NCI-H1105 treated with DMSO at 0.1 percent for 48 hours (cell line): ENCODE measurements around the gene NCKAP1.
"Not testable (repeated sequence)": the region's sequence is repeated elsewhere in the genome, so short reads cannot be mapped to it uniquely, and the experiment has no call there.

Experiments
- DNase-seq: peaks from one replicate; lab custom pipeline; 2025; lab: John Stamatoyannopoulos, UW

The NCKAP1 gene

DNA sequence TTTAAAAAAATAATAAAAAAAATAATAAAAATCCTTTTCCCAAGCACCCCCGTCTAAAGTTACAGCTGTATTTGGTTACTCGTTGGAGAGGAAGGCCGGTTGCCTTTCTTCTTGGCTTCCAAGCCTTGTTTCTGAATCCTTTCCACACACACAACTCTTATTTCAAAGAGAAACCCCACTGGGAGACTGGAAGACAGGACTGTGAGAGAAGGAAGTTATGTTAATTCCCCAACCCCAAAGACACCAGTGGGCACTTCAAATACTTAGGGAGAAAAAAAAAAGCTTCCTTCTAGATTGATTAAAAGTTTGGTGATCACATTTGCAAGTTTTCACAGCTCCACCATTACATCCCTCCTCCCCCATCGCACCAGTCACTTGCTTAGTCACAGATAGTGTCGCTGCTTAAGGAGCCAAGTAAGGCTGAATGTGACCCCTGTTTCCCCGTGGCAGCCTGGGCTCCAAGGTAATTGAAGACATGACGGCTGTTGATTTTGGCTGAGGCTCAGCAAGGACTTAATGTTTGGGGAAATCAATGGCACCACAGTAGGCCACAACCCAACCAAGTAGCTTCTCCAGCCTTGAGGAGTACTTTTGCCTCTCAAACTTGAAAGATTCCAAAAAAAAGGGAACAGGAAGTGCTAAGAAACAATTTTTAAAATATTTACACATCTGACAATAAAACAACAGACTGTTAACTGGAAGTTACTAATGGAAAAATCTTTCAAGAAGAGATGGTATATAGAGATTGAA is 131.0 kb downstream of the NCKAP1 start:
- no peak for DNase-seq

DNA sequence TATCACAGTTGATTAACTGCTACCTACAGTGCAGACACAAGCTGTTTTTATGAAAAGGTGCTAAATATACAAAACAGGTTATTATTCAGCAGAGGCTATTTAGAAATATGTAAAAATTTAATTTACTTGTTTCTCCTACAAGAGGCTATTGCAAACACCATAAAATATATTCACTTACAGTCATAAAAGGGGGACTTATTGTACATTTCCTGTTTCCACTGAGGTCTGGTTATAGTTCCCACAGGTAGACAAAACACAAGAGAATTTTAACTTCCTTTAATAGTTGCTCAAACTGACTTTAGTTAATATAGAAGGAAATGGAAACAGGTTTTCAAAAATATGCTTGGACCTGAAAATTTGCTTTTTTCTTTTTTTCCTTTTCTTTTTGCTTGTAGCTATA is 131.8 kb downstream of the NCKAP1 start:
- no peak for DNase-seq

DNA sequence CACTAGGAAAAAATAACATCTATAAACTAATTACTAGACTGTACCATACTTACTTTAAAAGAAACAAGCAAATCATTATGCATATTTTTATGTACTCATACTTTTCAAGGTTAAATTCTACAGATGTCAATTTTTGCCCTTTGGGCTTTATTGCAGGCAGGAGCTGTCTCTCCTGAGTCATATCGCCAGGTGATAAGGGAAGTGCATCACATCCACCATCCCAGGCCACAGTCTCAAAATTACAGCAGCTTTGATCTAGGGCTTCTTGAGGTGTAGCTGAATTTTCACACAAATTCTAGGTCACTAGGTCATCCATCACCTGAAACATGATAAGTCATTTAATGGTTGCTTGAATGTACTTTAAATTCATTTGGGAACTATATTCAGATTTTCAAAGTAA is 133.4 kb downstream of the NCKAP1 start:
- no peak for DNase-seq

DNA sequence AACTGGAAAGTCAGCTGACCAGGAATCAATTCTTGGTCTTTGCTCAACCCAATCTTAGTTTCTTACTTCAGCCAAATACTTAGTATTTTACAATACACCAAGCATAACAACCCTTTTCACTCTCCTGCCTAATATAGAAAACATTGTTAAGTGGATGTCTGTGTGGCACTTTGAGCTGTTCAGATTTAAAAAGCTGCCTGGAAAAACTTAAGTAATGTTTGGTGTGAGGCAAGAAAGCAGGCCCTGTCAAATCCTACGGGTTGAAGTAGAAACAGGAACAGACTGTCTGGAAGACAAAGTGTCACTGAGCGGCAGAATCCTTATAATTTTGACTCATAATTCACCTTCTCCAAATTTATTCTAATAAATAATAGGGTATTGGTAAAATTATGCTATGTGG is 134.7 kb downstream of the NCKAP1 start:
- DNase-seq, result no peak

DNA sequence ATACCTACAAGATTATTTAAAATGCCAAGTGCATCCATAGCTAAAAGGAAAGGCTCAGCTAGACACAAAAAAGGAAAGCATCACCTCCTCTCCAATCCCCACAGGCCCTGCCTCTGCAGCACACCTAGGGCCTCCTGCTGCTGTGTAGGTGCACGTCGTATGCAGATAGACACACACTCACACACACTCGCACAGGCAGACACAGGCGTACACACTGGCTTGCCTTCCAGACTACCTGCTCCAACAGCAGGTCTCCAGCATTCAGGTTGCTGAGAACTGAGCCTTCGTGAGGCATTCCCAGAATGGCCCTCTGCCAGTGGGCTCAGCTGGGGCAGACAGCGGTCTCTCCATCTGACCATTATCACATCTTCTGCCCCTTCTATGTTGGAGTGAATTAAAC is 136.5 kb downstream of the NCKAP1 start:
- no peak for DNase-seq

DNA sequence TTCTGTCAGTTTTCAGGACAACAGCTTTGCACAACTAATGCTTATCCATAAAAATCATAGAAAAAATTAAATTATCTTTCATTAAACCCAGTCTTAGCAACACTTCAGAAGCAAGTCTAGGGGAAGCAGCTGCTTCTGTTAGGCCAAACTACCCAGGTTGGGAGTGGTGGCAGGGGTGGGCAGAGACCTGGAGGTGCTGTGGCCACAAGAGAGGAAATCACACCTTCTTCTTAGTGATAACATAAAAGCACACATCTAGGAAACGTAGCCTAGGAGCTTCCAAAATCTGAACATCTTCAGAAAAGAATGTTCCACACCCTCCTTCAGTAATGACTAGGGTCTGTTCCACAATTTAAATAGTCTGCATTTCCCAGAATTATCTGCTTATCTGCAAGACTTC is 139.5 kb downstream of the NCKAP1 start:
- DNase-seq, result peak; percentile 51

DNA sequence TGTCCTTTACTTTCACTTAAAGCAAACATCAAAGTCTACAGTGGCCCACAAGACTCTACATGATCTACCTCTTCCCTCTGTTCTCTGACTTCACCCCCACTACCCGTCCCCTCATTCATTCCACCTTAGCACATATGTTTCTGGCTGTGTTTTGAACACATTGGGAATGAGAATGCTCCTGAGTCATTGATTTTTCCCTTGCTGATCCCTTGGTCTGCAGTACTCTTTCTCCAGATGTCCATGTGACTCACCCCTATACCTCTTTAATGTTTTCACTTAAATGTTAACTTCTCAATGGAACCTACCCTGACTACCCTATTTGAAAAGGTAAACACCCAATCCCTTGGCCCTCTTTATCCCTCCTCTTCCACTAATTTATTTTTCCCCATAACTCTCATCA is 141.1 kb downstream of the NCKAP1 start:
- no peak for DNase-seq

DNA sequence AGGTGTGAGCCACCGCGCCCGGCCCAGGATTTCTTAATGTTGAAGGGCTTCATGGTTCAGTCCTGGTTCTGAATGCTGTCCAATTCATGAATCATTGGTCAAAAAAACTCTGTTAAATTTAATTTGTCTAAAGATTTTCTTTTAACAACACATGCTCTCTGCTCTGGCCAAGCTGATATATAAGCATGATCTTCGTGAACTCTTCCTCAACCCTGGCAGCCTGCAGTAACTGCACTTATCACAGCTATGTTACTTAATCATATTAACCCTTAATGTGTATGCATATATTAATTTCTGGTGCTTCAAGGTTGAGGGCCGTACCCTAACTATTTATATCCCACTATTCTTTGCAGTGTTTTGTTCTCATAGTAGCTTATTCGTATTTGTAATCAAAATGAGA is 142.5 kb downstream of the NCKAP1 start:
- DNase-seq, result no peak

DNA sequence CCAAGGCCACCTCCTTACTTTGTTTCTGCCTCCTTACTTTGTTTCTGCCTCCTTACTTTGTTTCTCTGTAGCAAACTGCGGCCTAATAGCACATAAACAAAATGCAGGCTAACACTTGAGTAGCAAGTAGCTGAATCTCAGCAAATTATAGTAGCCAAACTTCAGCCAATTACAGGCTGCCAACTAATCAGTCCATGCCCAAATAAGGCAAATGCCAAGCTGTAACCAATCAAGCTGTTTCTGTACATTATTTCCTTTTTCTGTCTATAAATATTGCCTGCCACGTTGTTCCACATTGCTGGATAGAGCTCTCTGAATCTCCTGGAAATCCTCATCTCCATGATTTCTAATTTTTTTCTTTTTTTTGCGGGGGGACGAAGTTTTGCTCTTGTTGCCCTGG is 143.1 kb downstream of the NCKAP1 start:
- no peak for DNase-seq

DNA sequence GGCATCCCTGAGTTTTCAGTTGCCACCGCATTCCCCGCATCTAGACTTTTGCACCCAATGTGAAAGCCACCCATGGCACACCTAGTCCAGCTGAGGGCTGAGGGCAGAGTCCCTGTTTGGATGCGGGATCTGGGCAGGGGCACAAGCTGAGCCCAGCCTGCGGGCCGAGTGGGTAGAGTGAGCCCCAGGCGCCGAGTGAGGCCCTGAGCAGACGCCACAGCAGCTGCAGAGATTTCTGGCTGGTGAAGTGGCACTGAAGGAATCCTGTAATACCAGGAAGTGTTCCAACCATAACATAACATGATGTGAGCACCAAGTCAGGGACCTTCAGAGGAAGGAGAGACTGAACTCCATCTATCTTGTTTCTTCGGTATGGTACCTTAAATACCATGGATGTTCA is 144.1 kb downstream of the NCKAP1 start:
- DNase-seq, result no peak

DNA sequence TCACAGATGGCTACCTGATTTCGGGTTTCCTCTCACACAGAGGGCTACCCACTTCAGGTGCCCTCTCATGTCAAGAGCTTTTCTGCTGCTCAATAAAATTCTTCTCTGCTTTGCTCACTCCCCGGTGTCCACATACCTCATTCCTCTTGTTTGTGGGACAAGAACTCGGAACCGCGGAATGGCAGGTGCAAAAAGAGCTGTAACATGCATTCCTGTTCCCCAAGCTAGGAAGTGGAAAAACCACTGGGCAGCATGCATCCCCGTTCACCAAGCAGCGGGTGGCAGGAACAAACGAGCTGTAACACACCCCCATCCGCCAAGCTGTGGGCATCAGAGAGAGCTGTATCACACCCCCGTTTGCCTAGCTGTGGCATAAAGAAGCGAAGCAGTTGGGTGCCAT is 144.6 kb downstream of the NCKAP1 start:
- DNase-seq, result no peak

DNA sequence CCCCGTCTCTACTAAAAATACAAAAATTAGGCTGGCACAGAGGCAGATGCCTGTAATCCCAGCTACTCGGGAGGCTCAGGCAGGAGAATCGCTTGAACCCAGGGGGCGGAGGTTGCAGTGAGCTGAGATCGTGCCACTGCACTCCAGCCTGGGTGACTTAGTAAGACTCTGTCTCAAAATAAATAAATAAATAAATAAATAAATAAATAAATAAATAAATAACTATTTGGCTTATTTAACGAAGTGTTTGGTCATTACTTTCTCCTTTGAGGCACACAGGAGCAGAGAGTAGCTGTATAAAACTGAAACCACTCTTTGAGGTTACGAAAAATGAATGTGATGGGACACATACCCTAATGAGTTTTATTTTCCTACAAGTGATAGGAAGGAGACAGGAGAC is 145.2 kb downstream of the NCKAP1 start:
- not testable (repeated sequence) for DNase-seq

DNA sequence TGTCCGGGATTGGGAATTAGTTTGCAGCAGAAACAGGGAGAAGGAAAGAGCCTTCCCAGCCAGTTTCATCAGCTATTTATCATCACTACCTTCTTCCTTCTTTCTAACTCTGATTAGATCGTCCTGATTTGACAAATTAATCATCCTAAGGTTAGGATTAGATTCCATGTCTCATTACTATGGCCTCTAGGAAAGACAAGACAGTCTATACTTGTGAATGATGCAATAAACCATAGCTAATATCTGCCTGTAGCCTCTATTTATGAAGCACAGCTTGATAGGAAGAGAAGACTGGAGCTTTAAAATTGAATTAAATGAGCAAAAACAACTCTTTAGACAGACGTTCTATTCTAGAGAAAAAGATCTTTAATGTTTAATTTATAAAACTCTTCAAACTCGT is 146.6 kb downstream of the NCKAP1 start:
- DNase-seq, result no peak

DNA sequence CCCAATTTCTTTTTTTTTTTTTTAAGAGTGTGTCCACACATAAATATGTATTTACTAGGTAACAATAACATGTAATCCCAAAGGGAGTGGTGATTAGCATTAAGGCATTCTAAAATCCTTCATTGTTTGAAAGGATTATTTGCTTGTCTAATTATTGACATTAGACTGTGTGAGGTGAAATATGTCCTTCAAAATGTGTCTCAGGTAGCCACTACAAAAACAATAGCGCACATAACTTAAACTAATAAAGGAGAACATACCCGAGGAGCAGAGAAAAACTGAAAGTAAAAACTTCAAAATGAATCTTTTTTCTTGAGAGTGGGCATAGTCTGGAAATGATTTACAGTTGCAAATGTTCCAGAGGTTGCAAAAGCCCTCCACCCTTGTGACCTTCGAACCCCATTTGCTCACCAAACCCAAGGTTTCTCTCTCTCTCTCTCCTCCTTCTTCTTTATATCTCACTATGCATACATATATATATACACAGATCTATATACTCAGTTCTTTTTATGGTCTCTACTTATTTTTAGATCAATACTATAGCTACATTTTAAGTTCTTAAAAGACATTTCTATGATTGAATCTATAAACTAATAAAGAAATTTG is 147.4 kb downstream of the NCKAP1 start:
- DNase-seq, result no peak

DNA sequence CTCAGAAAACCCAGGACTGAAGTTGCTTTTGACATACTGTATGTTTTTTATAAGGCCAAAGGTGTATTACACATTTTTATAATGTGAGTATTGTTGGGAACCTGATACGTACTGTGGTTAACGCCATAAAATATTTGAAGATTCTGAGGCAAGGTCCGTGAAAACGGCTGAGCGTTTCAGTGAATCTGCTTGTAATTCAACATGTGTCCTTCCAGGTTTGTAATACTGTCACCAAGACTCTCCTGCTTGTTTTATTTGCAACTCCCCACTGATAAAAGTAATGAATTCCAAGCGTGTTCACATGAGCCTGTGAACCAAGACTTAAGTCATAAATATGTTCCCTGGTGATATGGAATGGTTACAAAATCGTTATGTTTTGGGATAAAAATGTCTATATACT is 148.0 kb downstream of the NCKAP1 start:
- no peak for DNase-seq

DNA sequence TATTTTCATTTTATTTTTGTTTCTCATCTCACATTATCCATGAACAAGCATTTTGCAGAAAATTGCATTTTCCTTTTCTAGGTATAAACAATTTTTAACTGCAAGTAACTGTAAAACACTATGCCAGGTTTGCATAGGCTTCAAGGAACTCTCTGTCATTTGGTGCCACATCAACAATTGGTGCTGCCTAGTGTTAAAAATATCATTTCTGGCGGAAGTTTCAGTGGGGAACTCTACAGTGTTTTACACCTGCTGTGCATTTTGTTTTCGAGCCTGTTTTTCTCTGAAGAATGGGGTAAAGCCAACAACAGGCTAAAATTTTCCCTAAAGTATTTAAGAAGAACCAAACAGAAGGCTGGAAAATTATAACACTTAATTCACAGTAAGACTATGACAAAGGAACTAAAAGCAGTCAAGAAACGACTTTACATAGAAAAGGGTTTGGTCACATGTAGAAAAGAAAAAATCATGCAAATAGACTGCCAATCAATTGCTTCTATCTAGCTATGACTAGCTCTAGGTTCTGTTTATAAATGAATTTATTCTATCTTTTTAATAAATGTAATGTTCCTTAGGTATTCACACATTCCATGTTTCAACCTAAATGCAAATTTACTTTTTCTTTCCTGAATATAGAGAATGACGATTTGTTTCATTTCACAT is 150.4 kb downstream of the NCKAP1 start:
- DNase-seq, result no peak

DNA sequence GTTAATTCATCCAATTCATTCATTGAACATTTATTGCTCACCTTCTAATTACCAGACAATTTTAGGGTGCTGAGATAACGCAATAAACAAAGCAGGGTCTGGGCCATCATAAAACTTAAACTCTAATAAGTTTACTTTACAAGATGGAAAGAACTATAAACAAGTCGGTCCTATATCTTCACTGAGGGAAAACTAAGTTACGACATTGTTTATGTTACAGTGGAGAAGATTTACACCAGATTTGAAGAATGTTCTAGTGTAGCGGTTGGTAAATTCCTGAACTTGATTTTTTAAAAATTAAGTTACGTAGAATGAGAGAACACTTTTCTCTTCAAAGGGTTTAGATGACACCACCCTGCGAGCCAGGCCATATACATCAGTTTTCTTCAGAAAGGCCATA is 151.2 kb downstream of the NCKAP1 start:
- no peak for DNase-seq

DNA sequence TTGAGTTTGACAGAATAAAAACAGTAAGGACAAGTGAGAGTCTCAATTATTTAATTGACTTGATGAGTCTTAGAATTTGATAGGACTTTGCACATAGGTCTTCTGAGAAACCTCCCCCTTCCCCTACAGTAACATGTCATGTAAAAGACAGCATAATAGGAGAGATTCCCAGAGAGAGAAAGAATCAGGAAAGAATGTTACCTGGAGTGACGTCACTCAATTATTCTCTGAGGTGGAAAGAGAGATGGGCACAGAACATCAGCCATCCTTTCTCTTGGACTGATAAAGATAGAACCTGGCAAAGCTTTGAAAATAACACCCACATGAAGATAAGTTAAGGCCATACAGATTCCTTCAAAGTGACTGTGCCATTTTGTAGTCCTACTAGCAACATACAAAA is 152.5 kb downstream of the NCKAP1 start:
- no peak for DNase-seq

DNA sequence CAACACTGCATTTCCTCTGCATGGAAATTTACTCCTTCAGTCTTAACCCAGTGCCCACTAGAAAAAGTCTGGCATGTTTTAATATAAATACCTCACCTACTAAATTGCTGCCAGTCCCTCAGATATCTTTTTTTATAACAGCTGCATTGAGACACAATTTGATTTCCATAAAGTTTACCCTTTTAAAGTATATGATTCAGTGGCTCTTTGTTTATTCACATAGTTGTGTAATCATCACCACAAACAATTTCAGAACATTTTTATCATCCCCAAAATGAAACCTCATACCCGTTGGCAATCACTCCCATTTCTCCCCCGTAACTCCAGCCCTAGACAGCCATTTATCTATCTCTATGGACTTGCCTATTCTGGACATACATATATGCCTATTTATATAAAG is 154.8 kb downstream of the NCKAP1 start:
- DNase-seq, result no peak

DNA sequence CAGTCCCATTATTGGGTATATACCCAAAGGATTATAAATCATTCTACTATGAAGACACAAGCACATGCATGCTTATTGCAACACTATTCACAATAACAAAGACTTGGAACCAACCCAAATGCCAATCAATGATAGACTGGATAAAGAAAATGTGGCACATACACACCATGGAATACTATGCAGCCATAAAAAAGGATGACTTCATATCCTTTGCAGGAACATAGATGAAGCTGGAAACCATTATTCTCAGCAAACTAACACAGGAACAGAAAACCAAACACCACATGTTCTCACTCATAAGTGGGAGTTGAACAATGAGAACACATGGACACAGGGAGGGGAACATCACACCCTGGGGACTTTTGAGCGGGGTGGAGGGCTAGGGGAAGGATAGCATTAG is 158.2 kb downstream of the NCKAP1 start:
- DNase-seq, result not testable (repeated sequence)

DNA sequence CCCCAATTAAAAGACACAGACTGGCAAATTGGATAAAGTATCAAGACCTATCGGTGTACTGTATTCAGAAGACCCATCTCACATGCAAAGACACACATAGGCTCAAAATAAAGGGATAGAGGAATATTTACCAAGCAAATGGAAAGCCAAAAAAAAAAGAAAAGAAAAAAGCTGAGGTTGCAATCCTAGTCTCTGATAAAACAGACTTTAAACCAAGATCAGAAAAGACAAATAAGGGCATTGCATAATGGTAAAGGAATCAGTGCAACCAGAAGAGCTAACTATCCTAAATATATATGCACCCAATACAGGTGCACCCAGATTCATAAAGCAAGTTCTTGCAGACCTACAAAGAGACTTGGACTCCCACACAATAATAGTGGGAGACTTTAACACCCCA is 161.6 kb downstream of the NCKAP1 start:
- not testable (repeated sequence) for DNase-seq

DNA sequence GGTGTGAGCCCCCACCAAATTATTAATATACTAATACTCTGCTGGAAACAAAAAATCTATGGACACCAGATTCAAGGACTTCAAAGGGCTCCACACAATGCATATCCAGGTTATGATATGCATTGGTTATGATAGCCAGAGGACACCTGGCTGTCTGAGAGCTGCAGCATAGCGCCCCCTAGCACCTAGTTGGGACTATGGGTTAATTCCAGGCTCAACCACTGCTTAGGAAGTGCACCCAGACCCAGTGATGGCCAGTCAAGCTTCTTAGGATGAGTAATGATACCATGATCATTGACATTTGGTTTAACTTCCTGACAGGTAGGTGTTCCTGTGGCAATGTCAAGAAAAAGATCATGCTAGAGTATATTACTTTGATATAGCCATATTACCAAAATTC is 168.0 kb downstream of the NCKAP1 start:
- peak; percentile 16 for DNase-seq

DNA sequence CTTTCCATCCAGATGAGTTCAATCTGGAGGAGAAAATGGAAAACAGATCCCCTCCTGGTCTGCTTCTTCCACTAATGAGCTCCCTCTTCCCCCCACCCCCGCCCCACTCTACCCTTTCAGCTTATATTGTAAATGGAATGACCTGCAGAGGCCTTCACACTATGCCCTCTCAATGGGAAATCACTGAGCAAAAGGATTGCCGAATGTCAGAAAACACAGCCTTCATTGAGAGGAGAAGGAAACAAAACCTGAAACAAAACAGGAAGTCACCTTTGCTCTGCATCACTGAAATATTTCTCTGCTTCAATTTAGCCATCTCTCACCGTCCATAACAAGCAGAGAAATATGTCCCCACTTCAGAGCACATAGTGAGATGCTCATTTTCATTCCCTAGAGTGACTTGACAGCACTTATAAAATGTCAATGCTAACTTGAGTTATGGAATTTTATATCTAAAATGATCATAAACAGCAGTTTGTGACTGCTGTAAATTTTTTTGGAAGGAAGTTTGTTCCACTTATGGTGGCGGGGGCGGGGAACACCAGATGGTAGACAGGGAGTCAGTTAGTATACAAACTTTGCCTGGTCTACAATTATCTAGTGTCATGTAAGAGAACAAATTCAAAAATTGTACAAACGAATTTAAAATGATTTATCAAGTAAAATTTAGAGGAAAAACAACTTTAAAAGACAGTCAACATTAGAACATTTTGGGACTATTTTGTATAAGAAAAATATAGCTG is 170.0 kb downstream of the NCKAP1 start:
- DNase-seq, result no peak
